NCI-H1105 (cell line): ENCODE results near the gene PSD4.
"Not testable (repeated sequence)": the region's sequence is repeated elsewhere in the genome, so short reads cannot be mapped to it uniquely, and the experiment has no call there.

Experiments
- DNase-seq: peaks from one replicate; lab custom pipeline; 2025; lab: John Stamatoyannopoulos, UW

The PSD4 gene

DNA sequence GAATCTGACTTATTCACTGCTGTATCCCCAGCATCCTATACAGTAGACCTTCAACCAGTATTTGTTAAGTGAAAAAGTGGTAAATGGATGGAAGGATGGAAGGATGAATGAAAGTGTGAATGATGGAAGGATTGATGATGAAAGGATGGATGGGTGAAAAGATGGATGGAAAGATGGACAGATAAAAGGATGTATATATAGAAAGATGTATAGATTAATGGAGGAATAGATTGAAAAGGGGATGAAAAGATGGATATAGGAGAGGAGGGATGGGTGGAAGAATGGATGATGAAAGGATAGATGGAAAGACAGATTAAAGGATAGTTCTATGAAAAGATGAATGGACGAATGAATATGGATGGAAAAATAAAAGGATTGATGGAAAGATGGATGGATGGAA, 50.0 kb downstream of the PSD4 start:
- DNase-seq: no peak

DNA sequence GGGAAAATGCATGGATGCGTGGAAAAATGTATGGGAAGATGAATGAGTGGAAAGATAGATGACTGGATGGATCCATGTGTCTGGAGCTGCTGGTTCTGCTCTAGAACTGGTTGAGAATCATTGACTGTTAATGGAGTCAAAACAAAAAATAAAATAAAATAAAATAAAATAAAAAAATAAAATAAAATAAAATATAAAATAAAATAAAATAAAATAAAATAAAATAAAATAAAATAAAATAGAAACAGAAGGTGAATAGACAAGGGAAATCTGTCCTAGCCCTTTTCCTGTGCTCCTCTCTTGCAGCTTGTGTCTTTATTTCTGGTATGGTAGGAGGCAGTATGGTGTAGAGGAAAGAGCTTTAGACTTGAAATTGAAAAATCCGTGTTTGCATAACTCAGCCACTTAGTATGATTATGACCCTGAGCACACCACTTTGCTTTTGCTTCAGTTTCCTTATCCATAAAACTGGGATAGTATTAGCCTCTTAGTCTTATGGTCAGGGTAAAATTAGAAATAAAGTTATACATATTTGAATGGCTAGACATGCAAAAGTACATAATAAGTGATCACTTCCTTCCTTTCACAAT, 51.0 kb downstream of the PSD4 start:
- no peak for DNase-seq

DNA sequence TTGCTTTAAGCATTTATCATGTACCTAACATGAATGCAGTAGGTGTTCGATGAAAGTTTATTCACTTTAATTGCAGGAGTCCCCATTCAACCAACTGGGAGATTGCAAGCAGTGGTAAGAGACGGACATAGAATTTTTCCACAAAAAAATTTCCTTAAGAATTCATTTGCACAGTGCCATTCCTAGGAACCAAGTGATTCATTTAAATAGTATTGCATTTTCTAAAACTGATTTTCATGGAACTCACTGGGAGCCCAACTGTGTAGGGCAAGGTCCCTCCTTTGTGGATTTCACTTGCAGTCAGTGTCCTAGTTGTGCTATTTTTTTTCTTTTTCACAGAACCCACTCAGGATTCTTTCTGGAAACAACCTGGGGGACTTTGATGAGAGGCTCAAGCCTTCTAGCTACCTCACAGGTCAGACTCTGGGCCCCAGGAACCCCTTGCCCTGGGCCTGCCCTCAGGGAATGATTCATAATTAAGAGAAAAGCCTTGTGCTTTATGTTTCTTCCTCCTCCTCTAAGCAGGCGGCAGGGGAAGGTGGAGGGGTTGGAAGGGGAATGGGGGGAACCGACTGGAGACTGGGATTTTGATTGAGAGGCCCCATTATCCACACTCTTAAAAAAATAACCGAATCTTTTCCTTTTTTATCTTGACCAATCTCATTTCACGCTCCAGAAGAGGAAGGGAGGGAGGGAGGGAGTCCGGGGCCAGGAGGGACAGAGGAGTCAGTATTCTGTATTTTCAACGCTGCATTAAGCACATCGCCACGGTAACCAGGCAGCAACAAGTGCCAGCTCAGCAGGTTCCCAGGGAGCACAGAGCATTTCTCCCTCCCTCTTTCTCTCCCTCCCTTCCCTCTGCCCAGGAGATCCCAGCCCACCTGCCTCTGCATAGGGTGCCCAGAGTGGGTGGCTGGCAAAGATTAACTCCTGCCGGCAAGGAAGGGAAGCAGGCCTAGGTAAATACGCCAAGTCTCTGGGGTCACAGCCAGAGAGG, 51.8 kb downstream of the PSD4 start:
- peak; percentile 65 for DNase-seq

DNA sequence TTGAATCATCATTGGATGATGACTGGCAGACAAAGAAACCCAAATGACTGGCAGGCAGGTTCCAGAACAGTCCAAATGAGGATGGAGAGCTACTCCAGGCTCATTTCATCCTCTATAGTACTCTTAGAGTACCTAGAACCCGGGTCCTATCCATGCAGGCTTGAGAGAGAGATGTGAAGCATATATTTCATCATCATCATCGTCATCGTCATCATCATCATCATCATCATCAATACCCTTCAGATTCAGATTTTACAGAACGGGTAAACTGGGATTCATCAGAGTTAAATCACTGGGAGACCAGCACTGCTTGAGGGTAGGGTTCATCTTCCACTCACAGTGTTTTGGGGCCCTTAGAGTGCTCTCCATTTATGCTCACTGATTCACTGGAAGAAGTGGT, 52.7 kb downstream of the PSD4 start:
- no peak for DNase-seq

DNA sequence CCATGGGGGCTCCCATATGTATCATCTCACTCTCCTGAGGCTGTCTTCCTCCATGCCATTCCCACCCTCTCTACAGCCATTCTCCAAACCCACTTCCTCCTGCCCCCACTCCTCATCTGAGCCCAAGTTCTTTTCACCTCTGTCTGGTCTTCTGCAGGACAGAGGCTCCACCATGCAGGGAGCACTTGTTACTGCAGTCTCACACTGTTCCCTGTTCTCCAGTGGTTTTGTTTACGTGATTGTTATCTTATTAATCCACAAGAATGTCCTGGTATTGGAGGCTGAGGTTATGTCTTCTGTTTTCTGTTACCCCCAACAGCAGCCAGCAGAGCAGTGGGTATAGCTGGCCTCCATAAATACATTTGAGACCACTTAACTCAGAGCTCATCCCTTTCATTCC, 53.5 kb downstream of the PSD4 start:
- DNase-seq: no peak

DNA sequence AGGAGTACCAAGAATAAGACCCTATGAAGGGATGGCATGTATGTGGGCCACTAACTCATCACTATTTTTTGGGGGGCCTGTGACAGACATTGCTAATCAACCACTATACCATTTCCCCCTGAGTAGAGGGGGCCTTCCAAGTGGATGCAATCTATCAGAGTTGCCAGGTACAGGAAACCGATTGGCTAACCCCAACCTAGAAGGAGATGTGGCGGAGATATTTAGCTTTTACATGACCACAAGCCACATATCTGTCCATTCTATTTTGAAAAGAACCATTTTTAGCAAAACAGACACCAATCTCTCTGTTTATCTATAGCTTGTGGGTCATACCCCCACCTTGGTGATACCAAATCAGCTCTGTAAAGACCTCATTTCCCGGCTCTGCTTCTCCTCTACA, 53.9 kb downstream of the PSD4 start:
- DNase-seq: no peak

DNA sequence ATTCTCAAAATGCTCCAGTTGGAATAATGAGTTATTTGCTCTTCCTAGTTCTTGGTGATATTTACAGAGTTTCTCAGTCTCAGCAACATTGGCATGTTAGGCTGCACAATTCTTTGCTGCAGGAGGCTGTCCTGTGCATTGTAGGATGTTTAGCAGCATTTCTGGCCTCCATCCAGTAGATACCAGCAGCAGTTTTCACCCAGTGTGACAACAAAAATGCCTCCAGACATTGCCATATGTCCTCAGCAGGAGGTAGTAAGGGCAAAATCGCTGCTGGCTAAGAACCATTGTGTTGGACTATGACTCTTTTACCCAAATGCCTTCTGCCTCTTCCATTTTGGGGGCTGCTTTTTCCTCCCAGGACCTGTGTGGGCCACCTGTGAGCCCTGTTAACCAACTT, 54.6 kb downstream of the PSD4 start:
- DNase-seq: no peak

DNA sequence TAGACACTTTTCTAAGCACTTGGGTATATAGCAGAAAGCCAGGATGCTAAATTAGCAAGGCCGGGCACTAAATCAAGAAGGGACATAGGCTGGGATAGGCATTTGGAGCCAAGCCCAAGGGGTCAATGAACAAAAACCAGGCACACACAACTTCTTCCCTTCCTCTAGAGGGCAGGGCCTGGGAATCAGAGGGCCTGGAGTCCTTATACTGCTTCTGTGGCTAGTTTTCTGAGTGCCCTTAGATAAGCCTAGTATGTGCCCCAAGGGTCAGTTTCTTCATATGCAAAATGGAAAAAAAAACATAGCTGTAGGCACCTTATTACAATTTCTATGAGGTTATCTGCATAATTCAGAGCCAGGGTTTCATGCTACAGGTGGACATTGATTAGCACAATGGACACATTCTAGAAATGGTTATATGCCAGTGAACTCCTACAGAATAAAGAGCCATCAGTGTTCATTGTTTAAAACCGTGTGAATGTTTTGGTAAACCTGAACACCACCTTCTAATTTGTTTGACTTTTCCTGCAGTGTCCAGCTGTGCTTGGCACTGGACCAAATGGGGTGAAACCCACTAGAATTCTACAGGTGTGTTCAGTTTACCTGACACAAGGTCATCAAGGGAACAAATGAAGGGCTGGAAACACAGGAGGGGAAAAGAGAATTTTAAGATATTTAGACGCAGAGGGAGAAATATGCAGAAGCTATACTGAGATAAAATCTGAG, 55.4 kb downstream of the PSD4 start:
- DNase-seq: no peak

DNA sequence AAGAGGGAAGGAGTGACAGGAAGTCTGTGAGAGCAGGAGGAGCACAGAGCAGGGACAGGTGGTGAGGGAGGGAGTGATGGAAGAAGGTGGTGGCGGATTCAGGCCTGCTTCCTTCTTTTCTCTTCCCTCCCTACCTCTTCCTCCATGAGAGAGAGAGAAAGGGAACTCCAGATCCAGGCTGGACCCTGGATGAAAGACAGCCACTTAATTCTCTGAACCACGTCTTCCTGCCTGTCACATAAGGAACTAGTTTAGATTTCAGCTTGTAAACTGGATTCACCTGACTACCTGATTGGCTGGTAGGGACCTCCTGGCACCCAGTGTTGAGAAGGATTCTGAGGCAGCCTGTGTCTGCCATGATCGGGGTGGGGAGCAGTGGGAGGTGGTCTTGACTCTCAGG, 56.0 kb downstream of the PSD4 start:
- no peak for DNase-seq

DNA sequence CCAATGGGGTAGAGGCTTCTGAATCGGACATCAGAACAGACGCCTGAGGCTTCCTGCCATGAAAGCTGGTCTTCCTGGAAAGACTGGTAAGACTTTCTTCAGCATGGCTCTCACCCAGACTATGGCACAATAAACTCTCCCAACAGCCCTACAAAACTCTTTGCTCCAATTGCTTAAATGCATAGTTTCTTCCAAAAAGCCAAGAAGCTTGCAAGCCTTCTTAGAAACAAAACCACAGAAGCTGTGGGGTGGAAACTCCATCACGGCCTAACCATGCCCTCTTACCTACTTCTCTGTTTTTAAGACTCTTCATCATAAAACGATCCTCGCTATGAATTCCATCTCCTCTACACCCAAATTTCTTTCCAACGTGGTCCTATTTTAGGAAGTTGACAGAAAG, 56.8 kb downstream of the PSD4 start:
- no peak for DNase-seq

DNA sequence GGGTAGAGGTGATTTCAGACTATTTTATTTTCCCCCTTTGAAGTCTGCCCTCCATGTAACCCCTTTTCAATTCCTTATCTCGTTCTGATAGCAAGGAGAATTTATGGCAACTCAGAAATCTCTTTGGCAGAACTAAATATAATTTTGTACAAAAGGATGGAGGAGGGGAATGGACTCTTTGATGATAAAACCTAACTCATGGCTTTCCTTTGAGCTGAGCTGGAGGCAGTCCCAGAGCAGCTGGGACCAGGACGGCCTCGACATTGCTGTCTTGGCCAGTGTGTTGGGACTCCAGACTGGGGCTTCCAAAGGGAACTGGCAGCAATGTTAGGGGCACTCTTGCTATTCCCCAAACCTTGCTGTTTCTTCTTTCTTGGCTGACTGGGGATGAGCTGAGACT, 57.3 kb downstream of the PSD4 start:
- no peak for DNase-seq

DNA sequence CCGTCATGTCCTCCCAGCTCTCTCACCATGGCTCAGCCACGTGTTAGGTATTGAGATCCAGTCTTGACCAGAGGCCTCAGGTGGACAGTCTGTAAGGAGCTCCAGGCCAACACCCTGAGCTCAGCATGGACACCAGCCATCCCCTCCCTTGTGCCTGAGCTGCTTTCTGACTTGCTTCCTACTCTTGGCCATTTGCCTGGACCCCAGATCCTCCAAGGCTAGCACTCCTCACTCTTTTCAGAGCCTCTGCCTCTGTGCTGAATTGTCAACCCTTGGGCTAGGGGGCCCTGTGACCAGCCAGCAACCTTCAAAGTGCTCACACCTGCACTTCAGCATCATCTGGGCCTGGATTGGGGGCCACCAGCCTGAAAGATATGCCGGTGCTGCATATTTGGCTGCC, 58.4 kb downstream of the PSD4 start:
- no peak for DNase-seq

DNA sequence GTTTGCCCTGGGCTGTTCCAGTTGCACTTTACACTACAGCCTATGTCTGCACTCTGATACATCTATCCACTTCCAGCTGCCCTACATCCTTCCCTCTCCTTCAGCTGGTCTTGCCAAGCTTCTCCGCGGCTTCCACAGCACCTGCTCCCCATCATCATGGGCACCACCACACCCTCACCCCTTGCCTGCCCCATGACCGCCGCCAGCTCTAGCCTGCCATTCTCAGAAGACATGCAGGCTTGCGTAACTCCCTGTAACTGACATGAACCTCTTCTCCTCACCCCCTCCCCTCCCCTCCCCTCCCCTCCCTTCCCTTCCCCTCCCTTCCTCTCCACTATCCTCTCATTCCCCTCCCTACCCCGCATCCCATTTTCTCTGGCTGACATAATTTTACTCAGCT, 59.0 kb downstream of the PSD4 start:
- DNase-seq: no peak

DNA sequence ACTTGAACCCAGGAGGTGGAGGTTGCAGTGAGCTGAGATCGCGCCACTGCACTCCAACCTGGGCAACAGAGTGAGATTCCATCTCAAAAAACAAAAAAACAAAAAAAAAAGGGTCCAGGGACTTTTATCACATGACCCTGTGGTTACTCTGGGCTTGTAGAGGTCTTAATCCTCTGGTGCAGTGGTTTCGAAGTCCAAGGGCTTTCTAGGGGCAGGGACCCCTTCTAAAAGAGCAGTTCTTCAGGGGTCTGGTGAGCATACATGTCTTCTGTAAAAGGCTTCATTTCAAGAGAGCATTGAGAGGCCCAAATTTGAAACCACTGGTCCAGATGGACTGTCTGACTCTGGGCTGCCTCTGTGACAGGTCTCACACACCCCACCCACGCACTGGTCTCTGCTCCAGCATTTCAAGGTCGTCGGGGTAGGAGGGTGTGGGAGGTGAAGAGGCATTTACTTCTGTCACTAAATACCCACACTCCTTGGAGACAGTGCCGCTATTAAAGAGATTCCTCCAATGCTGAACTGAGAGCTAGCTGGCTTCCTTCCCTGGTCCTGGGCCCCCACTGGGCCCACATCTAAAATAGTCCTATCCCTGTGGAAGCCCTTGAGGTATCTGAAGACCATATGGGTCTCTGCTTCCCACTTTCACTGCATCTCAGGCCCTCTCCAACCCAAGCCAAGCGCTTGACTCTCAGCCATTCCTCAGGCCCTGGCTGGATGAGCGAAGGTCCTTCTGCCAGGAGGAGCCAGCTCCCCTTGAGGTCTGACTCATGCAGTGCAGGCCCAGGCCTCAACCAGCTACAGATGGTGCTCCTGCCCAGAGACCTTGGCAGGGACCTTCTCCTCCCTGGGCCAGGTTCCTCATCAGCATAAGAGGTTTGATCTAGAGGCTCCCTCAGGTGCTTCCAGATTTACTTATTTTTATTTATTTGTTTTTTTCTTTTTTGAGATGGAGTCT, 60.1 kb downstream of the PSD4 start:
- no peak for DNase-seq

DNA sequence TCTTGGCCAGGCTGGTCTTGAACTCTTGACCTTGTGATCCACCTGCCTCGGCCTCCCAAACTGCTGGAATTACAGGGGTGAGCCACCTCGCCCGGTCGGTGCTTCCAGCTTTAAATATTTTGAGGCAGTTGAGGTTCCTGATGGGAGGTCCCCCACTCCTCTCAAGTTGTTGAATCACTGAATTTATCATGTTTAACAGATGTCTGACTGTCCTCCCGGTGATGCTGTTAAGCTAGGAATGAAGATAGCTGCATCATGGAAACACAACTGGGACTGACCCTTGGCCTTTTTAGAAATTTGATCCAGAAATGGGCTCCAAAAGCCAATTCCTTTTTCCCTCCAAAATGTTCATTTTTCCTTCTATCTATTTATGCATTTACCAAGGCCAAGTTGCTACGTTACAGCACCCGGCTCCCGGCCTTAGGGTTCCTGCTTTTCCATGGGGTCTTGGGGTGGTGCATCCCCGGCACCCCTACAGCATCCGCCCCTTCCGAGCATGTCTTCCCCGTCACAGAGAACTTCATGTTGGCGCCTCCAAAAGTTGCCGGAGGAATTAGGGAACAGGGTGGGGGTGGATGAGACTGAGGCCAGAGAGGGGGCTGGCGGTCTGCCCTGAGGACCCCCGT, 61.1 kb downstream of the PSD4 start:
- no peak for DNase-seq

DNA sequence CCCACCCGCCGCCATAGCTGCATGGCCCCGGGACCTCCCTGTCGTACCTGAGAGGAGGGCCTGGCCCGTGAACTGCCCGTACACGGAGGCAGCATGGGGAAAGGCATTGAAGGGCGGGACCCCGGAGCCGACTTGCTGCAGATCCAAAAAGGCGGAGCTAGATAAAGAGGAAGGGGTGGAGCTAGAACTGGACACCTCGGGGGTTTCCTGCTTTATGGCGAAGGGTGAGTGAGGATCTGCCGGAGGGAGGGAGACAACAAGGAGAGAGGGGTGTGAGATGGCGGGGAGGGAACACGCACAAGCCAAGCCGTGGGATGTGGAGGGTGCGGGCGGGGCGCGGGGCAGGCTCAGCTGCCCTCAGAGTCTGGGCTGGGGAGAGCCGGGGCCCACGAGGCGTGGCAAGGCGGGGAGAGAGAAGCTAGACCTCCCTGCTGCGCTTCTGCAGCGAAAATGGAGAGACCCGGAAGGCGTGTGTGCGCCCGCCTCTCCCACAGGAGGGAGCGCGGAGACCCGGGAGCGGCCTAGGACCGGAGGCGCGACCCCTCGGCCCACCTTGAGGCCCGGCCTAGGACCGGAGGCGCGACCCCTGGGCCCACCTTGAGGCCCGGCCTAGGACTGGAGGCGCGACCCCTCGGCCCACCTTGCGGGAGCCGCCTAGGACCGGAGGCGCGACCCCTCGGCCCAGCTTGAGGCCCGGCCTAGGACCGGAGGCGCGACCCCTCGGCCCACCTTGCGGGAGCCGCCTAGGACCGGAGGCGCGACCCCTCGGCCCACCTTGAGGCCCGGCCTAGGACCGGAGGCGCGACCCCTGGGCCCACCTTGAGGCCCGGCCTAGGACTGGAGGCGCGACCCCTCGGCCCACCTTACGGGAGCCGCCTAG, 61.8 kb downstream of the PSD4 start:
- not testable (repeated sequence) for DNase-seq

DNA sequence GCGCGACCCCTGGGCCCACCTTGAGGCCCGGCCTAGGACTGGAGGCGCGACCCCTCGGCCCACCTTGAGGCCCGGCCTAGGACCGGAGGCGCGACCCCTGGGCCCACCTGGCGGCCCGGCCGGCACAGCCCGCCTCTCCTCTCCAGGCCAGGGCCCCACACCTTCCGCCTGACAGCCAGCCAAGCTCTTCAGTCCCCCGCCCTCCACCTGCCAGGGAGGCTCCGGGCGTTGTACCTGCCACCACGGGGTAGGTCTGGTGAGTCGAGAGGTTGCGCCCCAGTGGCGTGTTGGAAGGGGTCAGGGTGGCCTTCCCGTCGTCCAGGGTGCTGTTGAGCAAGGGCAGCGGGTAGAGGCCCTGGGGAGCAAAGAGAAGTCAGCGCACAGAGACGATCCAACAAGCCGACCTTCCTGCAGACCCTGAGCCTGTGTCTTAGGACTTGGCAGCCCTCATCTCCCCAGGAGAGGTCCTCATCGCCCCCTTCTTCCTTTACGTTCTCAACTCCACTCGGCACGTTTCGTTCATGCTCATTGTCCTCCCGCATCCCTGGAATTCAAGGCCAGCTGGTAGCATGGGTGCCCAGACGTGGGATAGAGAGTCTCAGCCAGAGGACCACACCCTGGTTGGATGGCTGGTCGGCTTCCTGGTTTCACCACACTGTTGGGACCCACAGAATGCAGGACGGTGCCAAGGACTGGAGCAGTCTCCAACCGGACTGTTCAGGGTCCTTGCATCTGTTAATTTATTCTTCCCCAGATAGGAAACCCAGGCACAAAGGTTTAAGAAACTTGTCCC, 62.8 kb downstream of the PSD4 start:
- no peak for DNase-seq

DNA sequence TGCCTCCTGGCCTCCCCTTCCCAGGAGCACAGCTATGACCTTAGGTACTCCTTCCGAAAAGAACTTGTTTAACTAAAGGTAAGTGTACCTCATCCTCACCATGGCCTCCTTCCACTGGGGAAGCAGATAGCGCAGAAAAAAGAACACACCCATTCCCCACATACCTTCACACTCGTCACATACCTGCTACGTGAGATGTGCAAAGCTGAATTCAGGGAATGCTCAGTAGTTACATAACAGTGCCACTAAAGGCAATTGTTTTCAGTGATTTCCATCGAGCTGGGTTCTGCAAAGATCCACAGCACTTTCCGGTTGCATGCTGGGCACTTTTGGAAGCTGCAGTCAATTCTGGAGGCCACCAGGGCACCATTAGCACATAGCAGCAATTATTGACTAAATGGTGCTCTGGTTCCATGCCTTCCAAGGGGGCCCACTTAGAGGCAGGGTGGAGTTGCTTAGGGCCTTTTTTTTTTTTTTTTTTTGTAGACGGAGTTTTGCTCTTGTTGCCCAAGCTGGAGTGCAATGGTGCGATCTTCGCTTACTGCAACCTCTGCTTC, 63.9 kb downstream of the PSD4 start:
- no peak for DNase-seq
